Endothelial cell of umbilical vein (primary cell): Measurements from ENCODE around the gene PPM1G. TPM values are rescaled to one million over a fixed set of nuclear protein-coding genes. Genes with fewer than 3 reads are reported as not detected.

Source experiments
- BruUV-seq: library from RNA; stranded (reverse); fragments of 400-500 nt; replicated peaks from 2 replicates; lab custom pipeline; 2021; lab: Mats Ljungman, UMichigan
- CTCF ChIA-PET: fragments of 300-600, 350-600 bp; sonication (Branson Sonifier 250); formaldehyde crosslinking; loops from one replicate; lab custom pipeline; 2021; ENCODE audit warnings: antibody characterized with exemption, inconsistent platforms; lab: Charles Lee
- POLR2A ChIA-PET: fragments of 300-600, 350-600 bp; sonication (Branson Sonifier 250); formaldehyde crosslinking; loops from one replicate; lab custom pipeline; 2021; ENCODE audit warnings: antibody characterized with exemption, inconsistent platforms; lab: Charles Lee
- DNase-seq: peaks from one replicate; pipeline ENCODE4 v3.0.0-alpha.2; 2011; ENCODE audit warnings: low read depth, low spot score
- FAIRE-seq: peaks from 2 replicates; lab custom pipeline; 2011; peaks lifted over from hg19 to GRCh38; lab: Jason Lieb, UNC
- H2AFZ ChIP-seq: 2 replicates; pipeline ENCODE4 v1.6.0; 2012; ENCODE audit warnings: low read depth, low read length, control low read depth, inconsistent platforms
- H3K27ac ChIP-seq: 2 replicates; pipeline ENCODE4 v1.5.1; 2011; ENCODE audit warnings: low read depth, mild to moderate bottlenecking, control low read depth, low read length, moderate library complexity; ENCODE audit not compliant: insufficient read depth
- H3K27me3 ChIP-seq, 2 experiments: 2 replicates each; pipeline versions ENCODE4 v1.6.0 to v1.6.1; 2011; ENCODE audit warnings: low read length in 2 of 2, mixed read lengths in 1 of 2; ENCODE audit not compliant: control insufficient read depth in 2 of 2, insufficient read depth in 2 of 2
- H3K36me3 ChIP-seq, 2 experiments: 2 replicates in 1 of 2; 3 replicates in 1 of 2; pipeline ENCODE4 v1.5.1; 2011; ENCODE audit warnings: low read length in 2 of 2, mild to moderate bottlenecking in 1 of 2, moderate library complexity in 1 of 2; ENCODE audit not compliant: control insufficient read depth in 2 of 2, insufficient read depth in 2 of 2; ENCODE audit errors: extremely low read depth in 1 of 2
- H3K4me1 ChIP-seq: 3 replicates; pipeline ENCODE4 v1.5.1; 2011; ENCODE audit warnings: mild to moderate bottlenecking, low read length; ENCODE audit not compliant: control insufficient read depth, insufficient read depth; ENCODE audit errors: extremely low read depth
- H3K4me2 ChIP-seq: 2 replicates; pipeline ENCODE4 v1.6.1; 2011; ENCODE audit warnings: low read length, control low read depth, mixed read lengths; ENCODE audit not compliant: insufficient read depth
- H3K4me3 ChIP-seq, 3 experiments: fragments of 200-600 bp in 1 of 3; sonication (generic), shearing (Covaris generic) in 1 of 3; replicated peaks in 1 of 3; 2 replicates each; pipeline ENCODE4 v1.5.1; 2011 to 2016; ENCODE audit warnings: control low read depth in 3 of 3, low read length in 3 of 3, mild to moderate bottlenecking in 2 of 3, inconsistent platforms in 1 of 3, low read depth in 1 of 3, moderate library complexity in 1 of 3; ENCODE audit not compliant: insufficient read depth in 1 of 3
- H3K79me2 ChIP-seq: 2 replicates; pipeline ENCODE4 v1.6.0; 2012; ENCODE audit warnings: low read length, inconsistent platforms; ENCODE audit not compliant: control insufficient read depth, insufficient read depth
- H3K9ac ChIP-seq: replicated peaks from 2 replicates; pipeline ENCODE3; 2011; ENCODE audit warnings: low read length, control low read depth; ENCODE audit not compliant: insufficient read depth; ENCODE audit errors: extremely low read depth
- H3K9me1 ChIP-seq: replicated peaks from 3 replicates; pipeline ENCODE4 v1.6.0; 2011; ENCODE audit warnings: mild to moderate bottlenecking, low read length; ENCODE audit not compliant: control insufficient read depth, insufficient read depth; ENCODE audit errors: extremely low read depth
- H3K9me3 ChIP-seq: replicated peaks from 2 replicates; pipeline ENCODE4 v1.5.1; 2012; ENCODE audit warnings: low read length, inconsistent platforms; ENCODE audit not compliant: control insufficient read depth, insufficient read depth
- H4K20me1 ChIP-seq: replicated peaks from 2 replicates; pipeline ENCODE3; 2011; ENCODE audit warnings: mild to moderate bottlenecking, low read length; ENCODE audit not compliant: control insufficient read depth, insufficient read depth; ENCODE audit errors: extremely low read depth
- GATA2 ChIP-seq: IDR thresholded peaks from 2 replicates; pipeline ENCODE4 v1.7.0; 2011; ENCODE audit warnings: low read depth, mild to moderate bottlenecking, moderate library complexity, mixed read lengths, low read length; ENCODE audit not compliant: insufficient read length, insufficient read depth
- MYC ChIP-seq: IDR thresholded peaks from one replicate; pipeline ENCODE4 v1.6.1; 2011; ENCODE audit warnings: mild to moderate bottlenecking, low read depth, low read length
- POLR2AphosphoS5 ChIP-seq: IDR thresholded peaks from 2 replicates; pipeline ENCODE4 v1.6.1; 2012; ENCODE audit warnings: low read depth, mild to moderate bottlenecking, control low read depth, low read length, moderate library complexity; ENCODE audit not compliant: insufficient read depth
- dilution Hi-C: fragments of 300-500 bp; cut with MboI; formaldehyde crosslinking; loops from one replicate; pipeline ENCODE4 v1.15.0; 2019; ENCODE audit warnings: low sequenced_read_pairs; ENCODE audit not compliant: extremely low pct_ligation_motif_present
- intact Hi-C: fragments of 100-400 bp; cut with micrococcal nuclease; formaldehyde crosslinking; loops from one replicate; pipeline ENCODE4 v1.10.0; 2022
- polyA plus RNA-seq, 4 experiments: library from polyadenylated mRNA; depleted of rRNA in 3 of 4; stranded (reverse) in 3 of 4; unstranded in 1 of 4; fragments of >200 nt; gene quantifications; 2 replicates each; pipeline versions ENCODE4 v1.2.1 to v1.2.3, GENCODE V29; 2011 to 2012; ENCODE audit warnings: missing spikeins in 1 of 4
- total RNA-seq: library from RNA; stranded (reverse); gene quantifications from 2 replicates; pipeline ENCODE4 v1.2.3, GENCODE V29; 2021
- TF ChIP-seq, protein P1 (sequence below), 2 donors: IDR thresholded peaks; 1 replicate in 1 of 2; 2 replicates in 1 of 2; pipeline ENCODE4 v1.5.1; 2011; ENCODE audit warnings: low read length in 2 of 2, mild to moderate bottlenecking in 2 of 2, moderate library complexity in 2 of 2, control low read depth in 1 of 2, inconsistent platforms in 1 of 2, low read depth in 1 of 2; ENCODE audit not compliant: insufficient read depth in 1 of 2; ENCODE audit errors: extremely low read depth in 1 of 2

The PPM1G gene
- total and polyA plus RNA-seq, 2 donors (not counting 3 experiments of a cell fraction or from before 2014, with no cell fraction given) = 48.1 to 135 TPM

DNA sequence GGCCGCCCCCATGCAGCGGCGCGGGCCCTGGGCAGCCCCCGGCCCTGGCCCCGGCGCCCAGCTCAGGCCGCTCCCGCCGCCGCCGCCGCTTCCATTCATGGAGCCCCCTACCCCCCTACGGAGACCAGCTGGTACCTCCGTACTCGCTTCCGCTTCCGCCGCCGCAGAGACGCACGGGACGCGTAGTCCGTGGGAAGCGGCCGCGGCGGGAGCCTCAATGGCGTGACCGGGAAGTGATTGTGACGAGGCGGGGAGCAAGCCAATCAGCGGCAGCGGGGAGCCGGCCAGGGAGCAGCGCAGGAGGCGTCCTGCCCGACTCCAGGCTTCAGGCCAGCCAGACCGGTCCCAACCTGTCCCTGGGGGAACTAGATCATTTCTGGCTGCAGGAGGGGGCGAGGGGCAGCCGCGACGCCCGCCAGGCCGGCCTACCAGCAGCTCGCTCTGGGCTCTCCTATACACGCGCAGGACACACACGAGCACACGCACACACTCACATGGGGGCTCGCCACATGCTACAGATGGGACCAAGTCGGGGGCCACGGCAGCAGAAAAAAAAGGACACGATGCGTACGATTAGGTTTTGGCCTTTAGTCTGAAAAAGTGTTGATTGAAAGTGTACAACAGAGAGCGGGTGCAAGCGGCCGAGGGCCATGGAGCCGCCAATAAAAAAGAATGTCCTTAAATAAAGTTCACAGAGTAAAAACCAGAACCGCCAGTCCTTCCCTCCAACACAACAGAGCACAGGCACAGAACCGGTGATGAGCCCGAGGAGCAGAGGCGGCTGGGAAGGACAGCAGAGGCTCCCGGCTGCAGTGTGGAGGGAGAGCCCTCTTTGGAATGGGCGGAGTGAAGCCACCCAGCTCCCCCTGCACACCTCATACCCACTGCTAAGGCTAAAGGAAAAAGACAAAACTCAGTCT is 28.5 kb downstream of the PPM1G start, which contains the start of gene ZNF513:
TSS of gene ZNF513 (minus strand) at position 109 of the 920 bp plus-strand sequence. CDS start 208 bp downstream, outside the sequence.
- BruUV-seq = TSS peak; percentile 20
- TF ChIP-seq GATA2 (no peak), MYC (no peak), POLR2AphosphoS5 (peak; percentile 94)
- TF ChIP-seq, protein P1, sequence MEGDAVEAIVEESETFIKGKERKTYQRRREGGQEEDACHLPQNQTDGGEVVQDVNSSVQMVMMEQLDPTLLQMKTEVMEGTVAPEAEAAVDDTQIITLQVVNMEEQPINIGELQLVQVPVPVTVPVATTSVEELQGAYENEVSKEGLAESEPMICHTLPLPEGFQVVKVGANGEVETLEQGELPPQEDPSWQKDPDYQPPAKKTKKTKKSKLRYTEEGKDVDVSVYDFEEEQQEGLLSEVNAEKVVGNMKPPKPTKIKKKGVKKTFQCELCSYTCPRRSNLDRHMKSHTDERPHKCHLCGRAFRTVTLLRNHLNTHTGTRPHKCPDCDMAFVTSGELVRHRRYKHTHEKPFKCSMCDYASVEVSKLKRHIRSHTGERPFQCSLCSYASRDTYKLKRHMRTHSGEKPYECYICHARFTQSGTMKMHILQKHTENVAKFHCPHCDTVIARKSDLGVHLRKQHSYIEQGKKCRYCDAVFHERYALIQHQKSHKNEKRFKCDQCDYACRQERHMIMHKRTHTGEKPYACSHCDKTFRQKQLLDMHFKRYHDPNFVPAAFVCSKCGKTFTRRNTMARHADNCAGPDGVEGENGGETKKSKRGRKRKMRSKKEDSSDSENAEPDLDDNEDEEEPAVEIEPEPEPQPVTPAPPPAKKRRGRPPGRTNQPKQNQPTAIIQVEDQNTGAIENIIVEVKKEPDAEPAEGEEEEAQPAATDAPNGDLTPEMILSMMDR (IDR thresholded peaks at IDR 0.05; ENCODE audit: extremely low read depth in 1 of 2, insufficient read depth in 1 of 2, low read depth in 1 of 2, low read length in 2 of 2) = no peak
- CTCF ChIA-PET = interaction anchor here (1.0 to 1.6 kb wide), 4 partner anchors 10 to 302 kb away, joined by 3 to 6 read pairs (median 4); partner anchors contain the start of gene NRBP1
- POLR2A ChIA-PET = no interaction called here
- H2AFZ ChIP-seq = peak within 1 kb of the TSS; percentile 18
- no peaks in the 10 kb centered on the region for H3K9me3 ChIP-seq
- FAIRE-seq (peak; percentile 92), DNase-seq (peak; percentile 95)
- intact Hi-C loops (loop anchor here (1.0 to 2.0 kb wide), 3 partner anchors 11 to 169 kb away; partner anchors contain the start of genes ATRAID, EIF2B4, NRBP1 and SLC5A6), dilution Hi-C loops (no loop called here)
- no peaks in the 10 kb centered on the region for H4K20me1 ChIP-seq
- H3K4me3 ChIP-seq = peak within 1 kb of the TSS; percentile 75 to 85 (median 77)
- peaks cover 21% of the 10 kb centered on the region for H3K79me2 ChIP-seq
- peaks cover 17% of the 10 kb centered on the region for H3K4me1 ChIP-seq
- peak within 1 kb of the TSS; percentile 97 for H3K27ac ChIP-seq
- peaks cover 23 to 50% of the 10 kb centered on the region in 2 experiments for H3K36me3 ChIP-seq
- no peaks in the 10 kb centered on the region for H3K9me1 ChIP-seq
- H3K27me3 ChIP-seq = no peaks in the 10 kb centered on the region
- peak within 1 kb of the TSS; percentile 96 for H3K9ac ChIP-seq
- H3K4me2 ChIP-seq = peak within 1 kb of the TSS; percentile 94
